WTC11 (cell line): ENCODE data around the gene CFAP74. TPM values are rescaled to one million over a fixed set of nuclear protein-coding genes. Genes with fewer than 3 reads are reported as not detected.

Source experiments
- AR ChIP-seq: fragments of 250-450 bp; sonication (Bioruptor Pico); IDR thresholded peaks from 2 replicates; pipeline ENCODE4 v1.9.0; 2021; ENCODE audit warnings: mild to moderate bottlenecking
- ATF1 ChIP-seq: sonication (generic); formaldehyde crosslinking; IDR thresholded peaks from 2 replicates; pipeline ENCODE4 v1.8.1; 2023; ENCODE audit warnings: mild to moderate bottlenecking, moderate library complexity, missing genetic modification reagents
- ATF3 ChIP-seq: sonication (generic); formaldehyde crosslinking; conservative IDR thresholded peaks from 2 replicates; pipeline ENCODE4 v1.8.1; 2022; ENCODE audit warnings: mild to moderate bottlenecking, missing genetic modification reagents
- CDX4 ChIP-seq: fragments of 250-450 bp; sonication (Bioruptor Pico); IDR thresholded peaks from 2 replicates; pipeline ENCODE4 v1.9.0; 2021; ENCODE audit warnings: moderate library complexity, mild to moderate bottlenecking, inconsistent platforms, borderline replicate concordance
- CREB1 ChIP-seq: sonication (generic); formaldehyde crosslinking; IDR thresholded peaks from 2 replicates; pipeline ENCODE4 v1.8.0; 2023; ENCODE audit warnings: mild to moderate bottlenecking, missing genetic modification reagents
- E2F1 ChIP-seq: sonication (generic); formaldehyde crosslinking; IDR thresholded peaks from 2 replicates; pipeline ENCODE4 v1.8.0; 2022; ENCODE audit warnings: mild to moderate bottlenecking, missing genetic modification reagents
- E2F4 ChIP-seq: sonication (generic); formaldehyde crosslinking; IDR thresholded peaks from 2 replicates; pipeline ENCODE4 v1.8.1; 2022; ENCODE audit warnings: low read depth, mild to moderate bottlenecking, moderate library complexity, missing genetic modification reagents, borderline replicate concordance
- EMX1 ChIP-seq: fragments of 250-450 bp; sonication (Bioruptor Pico); IDR thresholded peaks from 2 replicates; pipeline ENCODE4 v1.8.0; 2021; ENCODE audit warnings: mild to moderate bottlenecking
- ESRRA ChIP-seq: sonication (generic); formaldehyde crosslinking; IDR thresholded peaks from 2 replicates; pipeline ENCODE4 v1.8.1; 2022; ENCODE audit warnings: mild to moderate bottlenecking, missing genetic modification reagents, borderline replicate concordance
- ETV6 ChIP-seq: sonication (generic); formaldehyde crosslinking; IDR thresholded peaks from 2 replicates; pipeline ENCODE4 v1.8.1; 2022; ENCODE audit warnings: mild to moderate bottlenecking, missing genetic modification reagents
- FOXJ3 ChIP-seq: sonication (generic); formaldehyde crosslinking; IDR thresholded peaks from 2 replicates; pipeline ENCODE4 v1.9.0; 2021; ENCODE audit warnings: missing genetic modification reagents, mild to moderate bottlenecking, borderline replicate concordance
- GABPB1 ChIP-seq: sonication (generic); formaldehyde crosslinking; IDR thresholded peaks from 2 replicates; pipeline ENCODE4 v1.8.1; 2023; ENCODE audit warnings: mild to moderate bottlenecking, missing genetic modification reagents
- HMGXB4 ChIP-seq: sonication (generic); formaldehyde crosslinking; IDR thresholded peaks from 2 replicates; pipeline ENCODE4 v1.8.1; 2023; ENCODE audit warnings: mild to moderate bottlenecking, moderate library complexity, missing genetic modification reagents
- JUN ChIP-seq: sonication (generic); formaldehyde crosslinking; IDR thresholded peaks from 2 replicates; pipeline ENCODE4 v1.8.0; 2023; ENCODE audit warnings: mild to moderate bottlenecking, missing genetic modification reagents
- KAT7 ChIP-seq: sonication (generic); formaldehyde crosslinking; IDR thresholded peaks from 2 replicates; pipeline ENCODE4 v1.8.1; 2023; ENCODE audit warnings: missing genetic modification reagents, mild to moderate bottlenecking, borderline replicate concordance
- MXD4 ChIP-seq: fragments of 250-450 bp; sonication (Bioruptor Pico); IDR thresholded peaks from 2 replicates; pipeline ENCODE4 v1.8.0; 2021; ENCODE audit warnings: mild to moderate bottlenecking, moderate library complexity, borderline replicate concordance
- MYBL2 ChIP-seq: sonication (generic); formaldehyde crosslinking; IDR thresholded peaks from 2 replicates; pipeline ENCODE4 v1.8.1; 2023; ENCODE audit warnings: mild to moderate bottlenecking, moderate library complexity, missing genetic modification reagents
- NR2C2 ChIP-seq: sonication (generic); formaldehyde crosslinking; IDR thresholded peaks from 2 replicates; pipeline ENCODE4 v1.8.0; 2022; ENCODE audit warnings: mild to moderate bottlenecking, missing genetic modification reagents
- STAT6 ChIP-seq: sonication (generic); formaldehyde crosslinking; conservative IDR thresholded peaks from 2 replicates; pipeline ENCODE4 v1.8.1; 2023; ENCODE audit warnings: mild to moderate bottlenecking, low read depth, missing genetic modification reagents, moderate library complexity
- TEAD1 ChIP-seq: sonication (generic); formaldehyde crosslinking; IDR thresholded peaks from 2 replicates; pipeline ENCODE4 v1.8.0; 2022; ENCODE audit warnings: mild to moderate bottlenecking, missing genetic modification reagents
- ZNF138 ChIP-seq: sonication (generic); formaldehyde crosslinking; conservative IDR thresholded peaks from 2 replicates; pipeline ENCODE4 v1.8.1; 2022; ENCODE audit warnings: mild to moderate bottlenecking, moderate library complexity, missing genetic modification reagents
- ZNF232 ChIP-seq: sonication (generic); formaldehyde crosslinking; IDR thresholded peaks from 2 replicates; pipeline ENCODE4 v1.8.0; 2022; ENCODE audit warnings: mild to moderate bottlenecking, missing genetic modification reagents
- ZNF263 ChIP-seq: sonication (generic); formaldehyde crosslinking; IDR thresholded peaks from 2 replicates; pipeline ENCODE4 v1.8.1; 2022; ENCODE audit warnings: low read depth, mild to moderate bottlenecking, moderate library complexity, missing genetic modification reagents
- ZNF416 ChIP-seq: fragments of 250-450 bp; sonication (Bioruptor Pico); IDR thresholded peaks from 2 replicates; pipeline ENCODE4 v1.9.0; 2021; ENCODE audit warnings: mild to moderate bottlenecking, inconsistent platforms
- ZNF512 ChIP-seq: sonication (generic); formaldehyde crosslinking; IDR thresholded peaks from 2 replicates; pipeline ENCODE4 v1.8.1; 2022; ENCODE audit warnings: missing genetic modification reagents, borderline replicate concordance
- total RNA-seq: library from RNA; stranded (reverse); gene quantifications from 3 replicates; pipeline ENCODE4 v1.2.3, GENCODE V29; 2021

The CFAP74 gene
- total RNA-seq, 1 experiment from 2014 or later = 0.35 TPM

GRCh38 chr1:2019571-2020309 lies 16.2 kb upstream of the CFAP74 start (continued):
- 0 out of 2 replicates have a peak, but pooled peaks have one; percentile 28 for TF ChIP-seq HMGXB4 (CRISPR knock-in tag)
- no peak for TF ChIP-seq CDX4
- TF ChIP-seq MYBL2 (CRISPR knock-in tag) = no peak
- TF ChIP-seq CREB1 (CRISPR knock-in tag) = no peak
- no peak for TF ChIP-seq ZNF138 (CRISPR knock-in tag)
- TF ChIP-seq FOXJ3 = no peak
- TF ChIP-seq AR = no peak
- TF ChIP-seq ETV6 = peak; percentile 83; the same call in 1 of the 2 replicates
- peak; percentile 58; the same call in 1 of the 2 replicates for TF ChIP-seq ESRRA (CRISPR knock-in tag)
- peak; percentile 76; the same call in 1 of the 2 replicates for TF ChIP-seq E2F1 (CRISPR knock-in tag)
- TF ChIP-seq E2F4 = peak; percentile 83
- TF ChIP-seq NR2C2 (CRISPR knock-in tag) = 0 out of 2 replicates have a peak, but pooled peaks have one; percentile 34
- TF ChIP-seq ZNF232 = 0 out of 2 replicates have a peak, but pooled peaks have one; percentile 61
- 0 out of 2 replicates have a peak, but pooled peaks have one; percentile 21 for TF ChIP-seq ATF3 (CRISPR knock-in tag)
- peak; percentile 67; the same call in 1 of the 2 replicates for TF ChIP-seq KAT7
- no peak for TF ChIP-seq ZNF416 (CRISPR knock-in tag)
- TF ChIP-seq STAT6 (CRISPR knock-in tag) = no peak
- no peak for TF ChIP-seq ZNF512
- peak; percentile 39; the same call in 1 of the 2 replicates for TF ChIP-seq ZNF263 (CRISPR knock-in tag)
- TF ChIP-seq TEAD1 = peak; percentile 90
- no peak for TF ChIP-seq MXD4 (CRISPR knock-in tag)
- TF ChIP-seq ATF1 (CRISPR knock-in tag) = no peak
- no peak for TF ChIP-seq GABPB1 (CRISPR knock-in tag)
- TF ChIP-seq EMX1 (CRISPR knock-in tag) = no peak
- peak; percentile 95 for TF ChIP-seq JUN (CRISPR knock-in tag)
